Astrocyte (in vitro differentiated cells and primary cell): ENCODE measurements around the gene CHRM2. TPM values are rescaled to one million over a fixed set of nuclear protein-coding genes. Genes with fewer than 3 reads are reported as not detected.

ENCODE experiments used
- DNase-seq: peaks from one replicate; pipeline ENCODE4 v3.0.0-alpha.2; 2010; ENCODE audit warnings: low read depth
- FAIRE-seq: peaks from 2 replicates; lab custom pipeline; 2011; peaks lifted over from hg19 to GRCh38; lab: Jason Lieb, UNC
- H2AFZ ChIP-seq: 2 replicates; pipeline ENCODE4 v1.6.0; 2012; ENCODE audit warnings: low read depth, low read length, inconsistent platforms
- H3K27ac ChIP-seq: 2 replicates; pipeline ENCODE4 v1.5.1; 2011; ENCODE audit warnings: low read depth, low read length, inconsistent platforms
- H3K27me3 ChIP-seq: 2 replicates; pipeline ENCODE4 v1.6.0; 2011; ENCODE audit warnings: low read length, inconsistent platforms; ENCODE audit not compliant: insufficient read depth
- H3K36me3 ChIP-seq: 2 replicates; pipeline ENCODE4 v1.5.1; 2011; ENCODE audit warnings: low read length, inconsistent platforms; ENCODE audit not compliant: insufficient read depth
- H3K4me1 ChIP-seq: 2 replicates; pipeline ENCODE4 v1.5.1; 2011; ENCODE audit warnings: low read length, inconsistent platforms; ENCODE audit not compliant: insufficient read depth
- H3K4me2 ChIP-seq: 2 replicates; pipeline ENCODE4 v1.6.0; 2012; ENCODE audit warnings: low read length, inconsistent platforms
- H3K4me3 ChIP-seq: 2 replicates; pipeline ENCODE4 v1.5.1; 2011; ENCODE audit warnings: low read depth, mild to moderate bottlenecking, low read length, inconsistent platforms; ENCODE audit not compliant: insufficient read depth
- H3K79me2 ChIP-seq: 2 replicates; pipeline ENCODE4 v1.6.0; 2012; ENCODE audit warnings: mild to moderate bottlenecking, low read length, inconsistent platforms; ENCODE audit not compliant: insufficient read depth
- H3K9ac ChIP-seq: 2 replicates; pipeline ENCODE4 v1.6.0; 2012; ENCODE audit warnings: mild to moderate bottlenecking, low read length, inconsistent platforms
- H3K9me3 ChIP-seq: 2 replicates; pipeline ENCODE4 v1.5.1; 2012; ENCODE audit warnings: low read depth, mild to moderate bottlenecking, low read length, inconsistent platforms; ENCODE audit not compliant: insufficient read depth
- H4K20me1 ChIP-seq: 2 replicates; pipeline ENCODE4 v1.6.0; 2012; ENCODE audit warnings: low read length, inconsistent platforms; ENCODE audit not compliant: insufficient read depth
- H3K27ac Mint-ChIP-seq: one replicate; pipeline ENCODE4 v1.8.0; 2021; ENCODE audit warnings: mild to moderate bottlenecking, mixed read lengths; ENCODE audit not compliant: unreplicated experiment
- H3K27me3 Mint-ChIP-seq: one replicate; pipeline ENCODE4 v1.8.0; 2021; ENCODE audit warnings: low read depth, mixed read lengths; ENCODE audit not compliant: unreplicated experiment
- H3K36me3 Mint-ChIP-seq: one replicate; pipeline ENCODE4 v1.8.0; 2021; ENCODE audit warnings: low read depth, mixed read lengths; ENCODE audit not compliant: unreplicated experiment
- H3K4me1 Mint-ChIP-seq: one replicate; pipeline ENCODE4 v1.8.0; 2021; ENCODE audit warnings: low read depth, mixed read lengths; ENCODE audit not compliant: unreplicated experiment
- H3K4me3 Mint-ChIP-seq: one replicate; pipeline ENCODE4 v1.8.0; 2021; ENCODE audit warnings: mild to moderate bottlenecking, moderate library complexity, mixed read lengths; ENCODE audit not compliant: unreplicated experiment
- H3K9me3 Mint-ChIP-seq: one replicate; pipeline ENCODE4 v1.8.0; 2021; ENCODE audit warnings: mild to moderate bottlenecking, mixed read lengths; ENCODE audit not compliant: unreplicated experiment
- CTCF ChIP-seq: IDR thresholded peaks from 2 replicates; pipeline ENCODE4 v1.5.1; 2011; ENCODE audit warnings: low read depth, mild to moderate bottlenecking, inconsistent platforms, low read length, moderate library complexity; ENCODE audit not compliant: insufficient read depth
- EZH2 ChIP-seq: IDR thresholded peaks from 2 replicates; pipeline ENCODE4 v1.6.1; 2012; ENCODE audit warnings: mild to moderate bottlenecking, low read length, inconsistent platforms; ENCODE audit not compliant: insufficient read depth
- total RNA-seq: library from RNA; stranded (reverse); gene quantifications from 2 replicates; pipeline ENCODE4 v1.2.1, GENCODE V29; 2021

The CHRM2 gene
- total RNA-seq, 1 donor from 2014 or later, result not detected

- no peak overlapping the region for H3K4me3 ChIP-seq
- H3K9me3 ChIP-seq, result no peaks in the 10 kb centered on the region
- H3K27me3 ChIP-seq, result no peaks in the 10 kb centered on the region
- Mint-ChIP-seq H3K27me3 (no peaks in the 10 kb centered on the region), H3K4me1 (peaks cover 18% of the 10 kb centered on the region), H3K27ac (no peak overlapping the region), H3K36me3 (no peaks in the 10 kb centered on the region), H3K9me3 (no peaks in the 10 kb centered on the region), H3K4me3 (no peak overlapping the region)
- H3K79me2 ChIP-seq, result no peaks in the 10 kb centered on the region
- DNase-seq, result no peak
- H3K9ac ChIP-seq, result no peak overlapping the region
- peaks cover 8% of the 10 kb centered on the region for H3K4me1 ChIP-seq
- no peaks in the 10 kb centered on the region for H4K20me1 ChIP-seq
- TF ChIP-seq EZH2, result no peak
- TF ChIP-seq CTCF, result no peak
- no peak overlapping the region for H3K27ac ChIP-seq
- no peaks in the 10 kb centered on the region for H3K36me3 ChIP-seq
- H3K4me2 ChIP-seq, result no peak overlapping the region
- no peak overlapping the region for H2AFZ ChIP-seq
- FAIRE-seq, result no peak
These were observed 135.1 kb downstream of the CHRM2 start for GRCh38 chr7:137003566-137003965.

- Mint-ChIP-seq H3K27me3 (no peaks in the 10 kb centered on the region), H3K4me3 (no peak overlapping the region), H3K36me3 (no peaks in the 10 kb centered on the region), H3K4me1 (peaks cover 14% of the 10 kb centered on the region), H3K27ac (no peak overlapping the region), H3K9me3 (no peaks in the 10 kb centered on the region)
- no peak overlapping the region for H2AFZ ChIP-seq
- peaks cover 7% of the 10 kb centered on the region for H3K4me1 ChIP-seq
- H3K27me3 ChIP-seq, result no peaks in the 10 kb centered on the region
- no peak for TF ChIP-seq CTCF
- no peak for TF ChIP-seq EZH2
- no peak overlapping the region for H3K9ac ChIP-seq
- H3K9me3 ChIP-seq, result no peaks in the 10 kb centered on the region
- FAIRE-seq, result no peak
- no peak overlapping the region for H3K4me3 ChIP-seq
- no peaks in the 10 kb centered on the region for H3K79me2 ChIP-seq
- H3K27ac ChIP-seq, result no peak overlapping the region
- no peaks in the 10 kb centered on the region for H3K36me3 ChIP-seq
- H4K20me1 ChIP-seq, result no peaks in the 10 kb centered on the region
- no peak for DNase-seq
- no peak overlapping the region for H3K4me2 ChIP-seq
These were observed 137.4 kb downstream of the CHRM2 start for GRCh38 chr7:137005873-137006272.

GRCh38 chr7:137006293-137006692 lies 137.8 kb downstream of the CHRM2 start:
- Histone ChIP-seq H3K4me1 (peaks cover 3% of the 10 kb centered on the region), H3K27me3 (no peaks in the 10 kb centered on the region), H3K36me3 (no peaks in the 10 kb centered on the region), H3K9me3 (no peaks in the 10 kb centered on the region), H3K79me2 (no peaks in the 10 kb centered on the region), H3K4me2 (no peak overlapping the region), H3K27ac (no peak overlapping the region), H4K20me1 (no peaks in the 10 kb centered on the region), H3K4me3 (no peak overlapping the region), H2AFZ (no peak overlapping the region), H3K9ac (no peak overlapping the region)
- Mint-ChIP-seq H3K4me3 (no peak overlapping the region), H3K36me3 (no peaks in the 10 kb centered on the region), H3K27me3 (no peaks in the 10 kb centered on the region), H3K9me3 (no peaks in the 10 kb centered on the region), H3K27ac (no peak overlapping the region), H3K4me1 (peaks cover 12% of the 10 kb centered on the region)
- no peak for FAIRE-seq
- TF ChIP-seq EZH2 (no peak), CTCF (no peak)
- DNase-seq, result no peak
